Sigmoid colon (tissue), 4 donors: ENCODE data around the gene MRPL20.

Experiments used
- CTCF ChIP-seq, 4 experiments: fragments of 450-650 bp in 3 of 4; fragments of 200-600 bp in 1 of 4; IDR thresholded peaks; one replicate each; pipeline ENCODE4 v1.5.1; 2016 to 2019; ENCODE audit warnings: antibody characterized with exemption in 4 of 4, mild to moderate bottlenecking in 3 of 4, moderate library complexity in 2 of 4
- EP300 ChIP-seq, 4 donors: sonication (generic); formaldehyde crosslinking; IDR thresholded peaks; one replicate each; pipeline ENCODE4 v1.6.1; 2017; ENCODE audit warnings: antibody characterized with exemption in 4 of 4
- POLR2AphosphoS5 ChIP-seq, 4 donors: sonication (generic); formaldehyde crosslinking; IDR thresholded peaks; one replicate each; pipeline ENCODE4 v1.6.1; 2017; ENCODE audit warnings: antibody characterized with exemption in 4 of 4

- TF ChIP-seq POLR2AphosphoS5 (IDR thresholded peaks at IDR 0.05) (no peak), EP300 (IDR thresholded peaks at IDR 0.05) (no peak), CTCF (IDR thresholded peaks at IDR 0.05) (no peak)
These were observed 39.8 kb downstream of the MRPL20 start for GRCh38 chr1:1367315-1367714.
